ENCODE measurements around the gene CDK5RAP3.
A peak's percentile ranks its signal among the peaks of the same experiment; 100 is the strongest.
"Not testable (repeated sequence)": the region's sequence is repeated elsewhere in the genome, so short reads cannot be mapped to it uniquely, and the experiment has no call there.

CDK5RAP3 gene

DNA sequence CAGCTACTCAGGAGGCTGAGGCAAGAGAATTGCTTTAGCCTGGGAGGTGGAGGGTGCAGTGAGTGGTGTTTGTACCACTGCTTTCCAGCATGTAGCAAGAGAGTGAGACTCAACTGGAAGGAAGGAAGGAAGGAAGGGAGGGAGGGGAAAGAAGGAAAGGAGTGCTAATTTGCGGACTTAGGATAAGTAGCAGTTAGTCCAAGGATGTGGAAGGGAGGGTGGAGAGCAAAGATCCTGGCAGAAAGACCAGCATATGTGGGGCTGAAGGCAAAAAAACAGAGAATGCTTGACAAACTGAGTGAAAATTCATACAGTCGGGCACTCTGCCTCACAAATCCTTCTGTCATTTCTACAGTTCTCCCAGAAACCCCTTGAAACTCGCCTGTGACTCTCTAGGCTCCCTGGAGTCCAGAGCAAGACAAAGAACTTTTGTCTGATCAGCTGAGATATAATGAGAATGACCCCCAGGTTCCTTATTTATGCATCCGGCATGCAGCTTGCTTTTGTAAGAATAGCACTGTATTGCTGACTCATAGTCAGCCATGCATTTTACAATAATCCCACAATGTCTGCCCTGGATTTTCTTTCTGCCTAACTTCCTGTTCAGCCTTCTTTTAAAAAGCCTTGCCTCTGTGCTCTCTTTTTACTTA, 31.5 kb downstream of the CDK5RAP3 start:
- no peak for DNase-seq

DNA sequence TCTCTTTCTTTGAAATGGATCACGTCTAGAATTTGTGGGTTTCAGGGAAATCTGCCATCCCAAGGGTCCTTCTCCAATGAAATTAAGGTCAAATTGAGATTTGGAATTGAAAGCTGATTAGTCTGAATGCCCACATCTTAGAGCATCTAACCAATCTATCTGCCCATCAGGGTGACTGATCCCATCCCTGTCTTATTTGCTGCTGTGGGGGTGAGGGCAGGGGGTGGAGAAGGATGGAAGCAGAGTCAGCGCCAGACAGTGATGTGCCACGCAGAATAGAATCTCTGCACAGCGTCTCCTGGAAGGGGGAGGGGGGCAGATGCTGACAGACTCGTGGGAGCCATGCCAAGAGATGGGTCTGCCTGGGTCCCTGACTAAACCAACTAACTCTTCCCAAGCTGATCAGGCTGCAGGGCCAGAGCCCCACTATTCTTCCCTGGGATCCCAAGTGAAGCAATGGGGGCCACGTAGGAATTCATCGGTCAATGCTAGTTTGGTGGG, 32.1 kb downstream of the CDK5RAP3 start:
- DNase-seq: peak; percentile 54

GRCh38 chr17:48003417-48004151, 32.7 kb downstream of the CDK5RAP3 start:
- DNase-seq: peak; percentile 87

GRCh38 chr17:48004983-48005382, 34.1 kb downstream of the CDK5RAP3 start:
- peak; percentile 21 for DNase-seq

- no peak for DNase-seq
These were observed 36.2 kb downstream of the CDK5RAP3 start for GRCh38 chr17:48006936-48007709.

GRCh38 chr17:48010193-48010592, 39.3 kb downstream of the CDK5RAP3 start:
- DNase-seq: no peak

DNA sequence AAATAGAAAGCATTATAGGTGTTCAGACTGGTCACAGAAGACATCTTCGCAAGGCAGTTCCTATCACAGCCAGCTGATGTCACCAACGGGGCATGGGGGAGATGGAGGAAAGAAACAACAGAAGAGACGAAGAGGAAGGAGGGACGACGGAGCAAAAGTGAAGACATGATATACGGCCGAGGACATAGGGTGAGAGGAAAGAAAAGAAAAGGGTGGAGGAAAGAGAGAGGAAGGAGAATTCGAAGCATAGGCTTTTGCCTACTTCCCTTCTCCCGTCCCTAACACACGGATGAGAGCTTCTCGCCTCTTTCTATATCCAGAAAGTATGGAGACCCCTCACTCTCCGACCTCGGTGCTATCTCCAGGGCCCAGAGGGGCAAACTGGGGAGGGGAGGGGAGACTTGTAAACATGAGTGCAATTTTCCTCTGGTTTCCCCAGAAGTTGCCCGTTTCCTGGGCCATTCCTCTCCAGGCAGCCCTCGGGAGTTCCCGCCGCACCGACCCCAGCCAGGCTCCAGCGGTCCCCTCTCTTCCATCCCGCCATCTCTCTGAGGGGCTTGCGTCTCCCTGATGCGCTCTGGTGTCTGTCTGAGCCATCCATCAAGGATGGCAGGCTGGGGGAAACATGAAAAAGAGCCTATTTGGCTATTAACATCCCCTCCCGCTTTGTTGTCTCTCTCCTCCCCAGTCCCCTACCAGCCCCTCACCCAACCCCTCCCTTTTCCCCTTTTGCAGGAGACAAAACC, 40.7 kb downstream of the CDK5RAP3 start:
- peak; percentile 42 for DNase-seq

DNA sequence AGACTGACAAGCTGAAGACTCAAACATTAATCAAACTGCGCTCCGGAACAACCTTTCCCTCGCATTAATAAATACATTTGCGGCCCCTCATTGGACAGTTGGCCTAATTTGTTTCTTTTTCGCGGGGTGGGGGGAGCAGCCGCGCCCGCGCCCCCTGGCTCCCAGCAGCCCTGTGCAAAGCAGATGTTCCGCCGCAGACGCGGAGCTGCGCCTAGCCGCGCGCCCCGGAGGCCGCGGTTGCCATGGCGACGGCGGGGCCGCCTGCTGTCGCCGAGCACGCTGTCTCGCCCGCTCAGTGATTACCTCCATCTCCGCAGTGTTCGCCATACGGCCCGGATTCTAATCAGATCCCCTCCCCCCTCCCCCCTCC, 41.2 kb downstream of the CDK5RAP3 start:
- DNase-seq: peak; percentile 87

DNA sequence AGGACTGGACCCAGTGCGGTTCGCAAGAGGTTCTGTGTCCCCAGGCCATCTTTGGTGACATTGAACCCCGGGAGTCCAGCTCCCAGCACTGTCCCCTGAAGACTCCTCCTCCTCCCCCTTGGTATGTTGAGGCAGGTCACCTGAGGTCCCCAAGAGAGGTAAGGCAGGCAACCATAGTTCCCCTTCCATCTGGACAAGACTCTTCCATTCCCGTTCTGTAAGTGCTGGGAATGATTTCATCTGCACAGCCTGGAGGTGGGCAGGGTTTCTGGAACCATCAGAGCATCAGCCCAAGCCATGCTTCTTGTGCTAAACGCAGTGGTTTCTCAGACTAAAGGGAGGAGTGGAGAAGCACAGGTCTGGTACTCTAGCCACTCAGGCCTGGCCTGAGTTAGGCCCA, 41.7 kb downstream of the CDK5RAP3 start:
- DNase-seq: no peak

DNA sequence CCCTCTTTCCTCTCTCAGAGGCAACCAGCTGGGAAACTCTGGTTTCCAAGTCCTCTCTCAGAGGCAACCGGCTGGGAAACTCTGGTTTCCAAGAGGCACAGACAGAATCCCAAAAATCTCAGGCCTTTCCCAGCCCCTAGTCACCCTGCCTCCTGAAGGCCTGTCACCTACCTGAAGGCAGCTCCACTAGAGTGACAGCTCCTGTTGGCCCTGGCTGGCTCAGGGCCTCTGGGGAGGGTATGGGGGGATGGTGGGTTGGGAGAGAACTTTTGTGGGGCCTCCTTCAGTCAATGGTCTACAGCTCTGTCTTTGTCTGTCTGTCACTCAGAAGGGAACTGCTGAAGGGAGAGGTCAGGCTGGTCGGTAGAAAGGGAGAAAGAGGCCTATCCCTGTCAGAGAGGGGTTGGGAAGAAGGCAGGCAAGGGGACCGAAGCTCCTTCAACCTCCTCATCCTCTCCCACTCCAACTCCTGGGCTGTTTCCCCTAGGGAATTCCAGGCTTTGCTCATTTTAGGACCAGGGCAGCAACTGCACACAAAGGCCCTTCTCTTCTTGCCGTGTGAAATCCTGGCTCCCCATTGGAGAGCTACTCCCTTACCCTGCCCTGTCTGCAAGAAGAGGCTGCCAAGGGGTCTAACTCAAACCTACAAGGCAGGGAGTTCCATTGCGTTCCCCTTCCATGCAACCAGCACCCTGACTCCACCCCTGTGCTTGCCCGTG, 43.1 kb downstream of the CDK5RAP3 start:
- no peak for DNase-seq

DNA sequence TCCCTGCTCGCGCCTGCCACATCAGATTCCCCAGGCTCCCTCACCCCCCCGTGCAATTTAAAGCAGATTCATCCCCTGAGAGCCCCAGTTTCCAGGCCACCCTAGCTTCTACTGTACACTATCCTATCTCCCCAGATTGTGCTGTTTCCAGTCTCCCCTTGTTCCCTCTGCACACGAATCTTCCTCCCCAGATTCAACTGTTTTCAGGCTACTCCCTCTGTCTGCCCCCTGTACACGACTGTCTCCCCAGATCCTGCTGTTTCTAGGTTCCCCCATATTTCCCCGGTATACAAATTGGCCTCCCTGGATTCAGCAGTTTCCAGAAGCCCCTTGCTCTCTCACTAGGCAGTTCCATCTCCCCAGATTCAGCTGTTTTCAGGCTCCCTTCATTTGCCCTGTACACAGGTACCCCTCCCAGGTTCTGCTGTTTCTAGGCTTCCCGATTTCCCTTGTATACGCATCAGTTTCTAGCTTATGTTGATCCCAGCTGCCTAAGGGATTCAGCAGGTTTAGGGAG, 43.7 kb downstream of the CDK5RAP3 start:
- peak; percentile 61 for DNase-seq

- no peak for DNase-seq
These were observed 45.2 kb downstream of the CDK5RAP3 start for GRCh38 chr17:48016112-48016511.

DNA sequence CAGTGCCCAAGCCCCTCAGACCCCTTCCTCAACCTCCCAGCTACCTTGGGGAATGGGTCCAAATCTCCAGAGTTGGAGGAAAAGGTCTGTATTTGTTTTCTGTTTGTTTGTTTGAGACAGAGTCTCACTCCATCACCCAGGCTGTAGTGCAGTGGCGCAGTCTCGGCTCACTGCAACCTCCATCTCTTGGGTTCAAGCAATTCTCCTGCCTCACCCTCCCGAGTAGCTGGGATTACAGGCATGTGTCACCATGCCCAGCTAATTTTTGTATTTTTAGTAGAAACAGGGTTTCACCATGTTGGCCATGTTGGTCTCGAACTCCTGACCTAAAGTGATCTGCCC, 46.9 kb downstream of the CDK5RAP3 start:
- not testable (repeated sequence) for DNase-seq

- no peak for DNase-seq
These were observed 51.0 kb downstream of the CDK5RAP3 start for GRCh38 chr17:48021934-48022333.

DNA sequence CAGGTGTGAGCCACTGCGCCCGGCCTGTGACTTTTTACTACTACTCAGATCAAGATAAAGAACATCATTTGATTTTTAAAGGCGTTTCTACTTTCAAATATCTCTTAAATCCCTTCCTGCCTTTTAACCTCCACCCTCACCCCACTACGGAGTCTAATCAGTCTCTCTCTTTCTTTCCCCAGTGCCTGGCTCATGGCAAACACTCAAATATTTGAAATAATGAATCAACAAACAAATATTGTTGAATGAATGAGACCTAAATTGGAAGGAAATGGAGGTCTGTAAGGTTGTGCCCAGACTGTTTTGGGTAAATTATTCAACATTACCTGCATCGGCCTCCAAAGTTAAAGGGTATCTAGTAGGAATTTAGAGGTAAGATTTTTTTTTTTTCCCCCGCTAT, 52.0 kb downstream of the CDK5RAP3 start:
- DNase-seq: no peak

- peak; percentile 72 for DNase-seq
These were observed 52.7 kb downstream of the CDK5RAP3 start for GRCh38 chr17:48023400-48024148.

DNA sequence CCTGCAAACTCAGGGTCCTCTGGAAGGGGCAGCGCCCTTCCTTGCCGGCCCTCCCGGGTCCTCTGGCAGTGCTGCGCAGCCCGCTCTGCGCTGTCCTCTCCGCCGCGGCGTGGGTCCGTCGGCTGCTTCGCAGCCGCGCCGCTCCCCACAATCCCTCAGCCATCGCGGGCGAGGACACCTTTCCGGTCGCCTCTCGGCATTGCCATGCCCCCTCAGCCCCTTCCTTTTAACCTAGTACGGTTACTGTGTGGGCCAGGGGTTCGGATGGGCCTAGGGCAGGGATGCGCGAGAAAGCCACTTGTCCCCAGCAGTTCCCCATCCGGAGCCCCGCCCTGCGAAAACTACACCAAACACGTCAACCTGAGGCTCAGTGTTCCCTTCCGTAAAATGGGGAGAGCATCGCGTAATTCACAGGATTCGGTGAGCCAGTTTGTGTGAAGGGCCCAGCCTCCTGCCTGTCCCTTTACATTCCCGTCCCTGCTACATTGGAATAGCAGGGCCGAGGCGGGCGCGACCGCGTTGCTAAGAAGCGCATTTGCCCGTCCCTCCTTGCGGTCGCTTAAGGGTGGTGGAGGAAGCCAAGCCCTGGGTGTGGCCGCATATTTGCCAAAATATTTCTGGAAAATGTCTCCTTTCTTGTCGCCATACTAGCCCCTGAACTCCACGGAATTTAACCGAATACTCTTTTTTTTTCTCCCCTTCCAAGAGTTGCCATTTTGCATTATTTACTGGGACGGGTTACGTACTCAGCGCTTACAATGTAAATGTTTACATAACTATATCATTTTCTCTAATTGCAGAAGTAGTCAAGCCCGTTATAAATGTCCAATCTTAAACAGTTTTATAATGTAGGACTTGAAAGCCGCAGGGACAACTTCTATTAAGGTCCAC, 53.5 kb downstream of the CDK5RAP3 start:
- DNase-seq: peak; percentile 11

DNA sequence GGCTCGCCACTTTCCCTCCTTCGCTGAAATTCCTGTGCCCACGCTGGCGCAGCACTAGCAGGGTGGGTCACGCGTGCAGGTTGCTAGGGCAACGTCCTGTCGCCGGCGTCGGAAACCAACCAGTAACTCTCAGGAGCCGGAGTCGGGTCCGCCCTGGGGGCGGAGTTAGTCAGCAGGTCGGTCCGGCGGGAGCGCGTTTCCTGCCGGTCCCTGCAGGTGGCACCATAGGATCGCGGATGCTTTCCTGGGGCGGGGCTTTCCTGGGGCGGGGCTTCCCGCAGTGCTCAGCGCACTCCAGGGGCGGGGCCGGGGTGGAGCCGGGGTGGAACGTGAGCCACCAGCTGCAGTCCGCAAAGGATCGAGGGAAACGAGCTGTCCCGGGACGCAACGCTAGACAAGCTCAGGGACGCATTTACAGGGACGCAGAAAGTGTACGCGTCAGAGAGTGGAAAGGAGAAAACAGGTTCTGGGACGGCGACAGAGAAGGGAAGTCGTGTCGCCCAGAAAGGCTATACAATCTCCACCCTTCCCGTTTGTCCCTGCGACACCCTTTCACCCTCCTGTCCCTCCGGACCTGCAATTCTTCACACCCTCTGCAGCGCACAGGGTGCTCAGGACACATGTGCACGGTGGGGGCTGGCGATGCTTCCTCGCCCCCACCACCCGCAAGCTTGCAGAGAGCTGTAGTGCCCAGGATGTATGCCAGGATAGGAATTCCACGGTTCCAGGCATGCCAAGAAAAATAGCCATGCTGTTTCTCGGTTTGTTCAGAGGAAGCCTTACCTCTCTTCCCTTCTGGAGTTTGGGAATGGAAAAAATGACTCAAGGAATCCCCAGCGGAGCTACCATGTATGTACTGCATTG, 54.4 kb downstream of the CDK5RAP3 start:
- peak; percentile 92 for DNase-seq

DNA sequence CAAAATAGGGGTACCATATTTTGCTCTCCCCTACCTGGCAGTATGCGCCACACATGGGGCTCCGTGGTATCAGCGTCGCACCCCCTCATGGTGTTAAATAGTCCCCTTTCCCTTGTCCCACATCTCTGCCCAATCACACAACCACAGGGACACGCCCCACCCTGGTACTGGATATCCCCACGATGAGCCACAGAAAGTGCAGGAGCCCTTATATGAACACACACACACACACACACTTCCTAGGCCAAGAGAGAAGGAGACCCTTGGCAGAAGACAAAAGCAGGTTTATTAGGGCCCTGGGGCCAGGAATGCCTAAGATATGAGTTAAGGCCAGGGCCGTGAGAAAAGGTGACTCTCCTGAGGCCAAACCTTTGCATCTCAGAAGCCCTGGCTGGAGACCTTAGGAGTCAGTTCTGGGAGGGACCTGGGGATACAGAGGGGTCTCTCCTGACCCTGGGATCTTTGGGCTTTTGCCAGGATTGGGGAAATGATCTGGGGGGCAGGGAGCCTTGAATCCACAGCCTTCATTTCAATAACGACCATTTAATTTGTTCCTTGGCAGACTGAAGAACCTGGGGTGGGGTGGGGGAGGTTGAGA, 55.1 kb downstream of the CDK5RAP3 start:
- no peak for DNase-seq
